SK-N-SH (cell line): Measurements from ENCODE around the gene TMX4. TPM values are rescaled to one million over a fixed set of nuclear protein-coding genes. Genes with fewer than 3 reads are reported as not detected.
"Not testable (repeated sequence)": the region's sequence is repeated elsewhere in the genome, so short reads cannot be mapped to it uniquely, and the experiment has no call there.

Experiments used
- CTCF ChIA-PET: fragments of 300-600, 350-600 bp; formaldehyde crosslinking; extraction: SDS; loops from one replicate; lab custom pipeline; 2021; lab: Yijun Ruan, JAX
- POLR2A ChIA-PET: fragments of 350-600 bp; sonication (Branson Sonifier 250); formaldehyde crosslinking; extraction: SDS; loops from one replicate; lab custom pipeline; 2020; ENCODE audit warnings: antibody characterized with exemption, inconsistent platforms; lab: Yijun Ruan, JAX
- DNase-seq: peaks from one replicate; pipeline ENCODE4 v3.0.0; 2012
- H2AFZ ChIP-seq: fragments of 200-600 bp; sonication (generic); 2 replicates; pipeline ENCODE4 v1.8.1; 2016; ENCODE audit warnings: antibody characterized with exemption, mild to moderate bottlenecking, low read depth
- H3F3A ChIP-seq: fragments of 200-600 bp; sonication (generic); replicated peaks from 2 replicates; pipeline ENCODE3; 2016; ENCODE audit warnings: antibody characterized with exemption, mild to moderate bottlenecking; ENCODE audit not compliant: insufficient read depth
- H3K27ac ChIP-seq, 2 experiments: fragments of 200-500 bp in 1 of 2; fragments of 200-600 bp in 1 of 2; sonication (Bioruptor generic) in 1 of 2; sonication (generic), shearing (Covaris generic) in 1 of 2; 2 replicates each; pipeline versions ENCODE4 v1.5.1 to v1.6.1; 2014 to 2016; ENCODE audit warnings: low read depth in 2 of 2, inconsistent platforms in 1 of 2, low read length in 1 of 2, mild to moderate bottlenecking in 1 of 2, mixed read lengths in 1 of 2
- H3K27me3 ChIP-seq: fragments of 200-600 bp; sonication (generic), shearing (Covaris generic); 2 replicates; pipeline ENCODE4 v1.6.1; 2016; ENCODE audit warnings: mixed run types; ENCODE audit not compliant: insufficient read depth
- H3K36me3 ChIP-seq, 2 experiments: fragments of 200-500 bp in 1 of 2; fragments of 200-600 bp in 1 of 2; sonication (Bioruptor generic) in 1 of 2; sonication (generic) in 1 of 2; replicated peaks in 1 of 2; 2 replicates each; pipeline versions ENCODE3 to v1.5.1; 2014 to 2016; ENCODE audit warnings: low read length in 1 of 2, mild to moderate bottlenecking in 1 of 2; ENCODE audit not compliant: insufficient read depth in 2 of 2, control insufficient read depth in 1 of 2
- H3K4me1 ChIP-seq, 2 experiments: fragments of 200-500 bp in 1 of 2; fragments of 200-600 bp in 1 of 2; sonication (Bioruptor generic) in 1 of 2; sonication (generic), shearing (Covaris generic) in 1 of 2; 2 replicates each; pipeline versions ENCODE4 v1.5.1 to v1.6.1; 2014 to 2016; ENCODE audit warnings: low read depth in 1 of 2, low read length in 1 of 2, mixed run types in 1 of 2; ENCODE audit not compliant: insufficient read depth in 2 of 2, control insufficient read depth in 1 of 2
- H3K4me2 ChIP-seq: fragments of 200-600 bp; sonication (generic), shearing (Covaris generic); 2 replicates; pipeline ENCODE4 v1.6.1; 2017; ENCODE audit warnings: mixed run types
- H3K4me3 ChIP-seq, 2 experiments: fragments of 200-500 bp in 1 of 2; fragments of 200-600 bp in 1 of 2; sonication (Bioruptor generic) in 1 of 2; sonication (generic), shearing (Covaris generic) in 1 of 2; 2 replicates each; pipeline versions ENCODE4 v1.5.1 to v1.8.1; 2014 to 2016; ENCODE audit warnings: low read depth in 2 of 2, inconsistent platforms in 1 of 2, low read length in 1 of 2, mild to moderate bottlenecking in 1 of 2, mixed read lengths in 1 of 2, moderate library complexity in 1 of 2
- H3K79me2 ChIP-seq: fragments of 200-600 bp; sonication (generic); 2 replicates; pipeline ENCODE4 v1.8.1; 2017; ENCODE audit warnings: mild to moderate bottlenecking; ENCODE audit not compliant: insufficient read depth
- H3K9ac ChIP-seq: fragments of 200-600 bp; sonication (generic); 2 replicates; pipeline ENCODE4 v1.6.1; 2017; ENCODE audit warnings: mixed run types
- H3K9me2 ChIP-seq: fragments of 200-600 bp; sonication (generic); 2 replicates; pipeline ENCODE4 v1.6.1; 2017; ENCODE audit warnings: mixed run types
- H3K9me3 ChIP-seq: fragments of 200-600 bp; sonication (generic); 2 replicates; pipeline ENCODE4 v1.6.1; 2017; ENCODE audit warnings: mixed run types, mild to moderate bottlenecking, moderate library complexity
- H4K20me1 ChIP-seq: fragments of 200-600 bp; sonication (generic); 2 replicates; pipeline ENCODE4 v1.6.1; 2017; ENCODE audit warnings: mild to moderate bottlenecking, mixed run types; ENCODE audit not compliant: insufficient read depth
- CHD2 ChIP-seq: fragments of 150-350 bp; IDR thresholded peaks from 2 replicates; pipeline ENCODE4 v1.6.1; 2018; ENCODE audit warnings: low read length; ENCODE audit not compliant: partially characterized antibody
- CTCF ChIP-seq: fragments of 200-600 bp; sonication (generic); IDR thresholded peaks from 2 replicates; pipeline ENCODE4 v1.6.1; 2017; ENCODE audit warnings: antibody characterized with exemption, mild to moderate bottlenecking, moderate library complexity
- ELF1 ChIP-seq: IDR thresholded peaks from 2 replicates; pipeline ENCODE4 v1.4.0; 2012
- FOSL2 ChIP-seq: IDR thresholded peaks from 2 replicates; pipeline ENCODE4 v1.4.0; 2012; ENCODE audit warnings: low read depth, mild to moderate bottlenecking, moderate library complexity, borderline replicate concordance
- GATA2 ChIP-seq: sonication (generic); formaldehyde crosslinking; IDR thresholded peaks from 2 replicates; pipeline ENCODE4 v1.5.0; 2020; ENCODE audit warnings: mild to moderate bottlenecking, missing genetic modification reagents
- NFIC ChIP-seq: IDR thresholded peaks from 2 replicates; pipeline ENCODE4 v1.4.0; 2012; ENCODE audit warnings: borderline replicate concordance
- NRF1 ChIP-seq: IDR thresholded peaks from 2 replicates; pipeline ENCODE4 v1.6.1; 2012; ENCODE audit warnings: low read depth, mild to moderate bottlenecking, low read length
- PBX3 ChIP-seq: IDR thresholded peaks from 2 replicates; pipeline ENCODE4; 2012
- RFX5 ChIP-seq: IDR thresholded peaks from 2 replicates; pipeline ENCODE4 v1.6.1; 2012; ENCODE audit warnings: mild to moderate bottlenecking, improper control_type of control experiment, low read length
- SIN3A ChIP-seq: IDR thresholded peaks from 2 replicates; pipeline ENCODE4 v1.6.1; 2012; ENCODE audit warnings: low read depth, mild to moderate bottlenecking, low read length, moderate library complexity, borderline replicate concordance
- USF1 ChIP-seq: IDR thresholded peaks from 2 replicates; pipeline ENCODE4 v1.4.0; 2012; ENCODE audit warnings: low read depth, borderline replicate concordance
- YY1 ChIP-seq: IDR thresholded peaks from 2 replicates; pipeline ENCODE4 v1.4.0; 2012; ENCODE audit warnings: low read depth, mild to moderate bottlenecking
- WGBS: methylation state at CpG from one replicate; pipeline ENCODE4 v1.1.6; 2017; ENCODE audit warnings: low lambda C conversion rate; 5-methylcytosine and 5-hydroxymethylcytosine counted together
- polyA plus RNA-seq, 3 experiments: library from polyadenylated mRNA; depleted of rRNA; stranded (reverse); fragments of >200 nt; gene quantifications; 2 replicates each; pipeline ENCODE4 v1.2.3, GENCODE V29; 2012

Gene TMX4
- polyA plus RNA-seq, 1 of the 3 experiments (the other 2 are of a cell fraction) = 10.9 TPM

GRCh38 chr20:8032499-8032898 lies 12.9 kb upstream of the TMX4 start:
- POLR2A ChIA-PET = no interaction called here
- H3K4me3 ChIP-seq = no peak overlapping the region
- WGBS = 28% methylated on average over 2 of the region's 2 CpGs
- H3K9me3 ChIP-seq = no peaks in the 10 kb centered on the region
- H4K20me1 ChIP-seq = no peaks in the 10 kb centered on the region
- H3K79me2 ChIP-seq = no peaks in the 10 kb centered on the region
- no peak overlapping the region for H3K27ac ChIP-seq
- CTCF ChIA-PET = interaction anchor here (0.8 to 4.6 kb wide), 3 partner anchors 12 to 690 kb away, joined by 3 to 35 read pairs (median 3); no protein-coding TSS in a partner anchor
- H3K27me3 ChIP-seq = no peaks in the 10 kb centered on the region
- no peak for DNase-seq
- no peaks in the 10 kb centered on the region for H3K4me1 ChIP-seq
- H3K9ac ChIP-seq = no peak overlapping the region
- no peaks in the 10 kb centered on the region for H3K9me2 ChIP-seq
- H3F3A ChIP-seq = peaks cover 11% of the 10 kb centered on the region
- no peak overlapping the region for H3K4me2 ChIP-seq
- H2AFZ ChIP-seq = no peak overlapping the region
- no peaks in the 10 kb centered on the region for H3K36me3 ChIP-seq
- TF ChIP-seq PBX3 = no peak
- TF ChIP-seq CTCF = no peak
- TF ChIP-seq SIN3A = no peak
- TF ChIP-seq FOSL2 = no peak
- no peak for TF ChIP-seq CHD2
- TF ChIP-seq RFX5 = no peak
- TF ChIP-seq GATA2 = no peak
- TF ChIP-seq YY1 = no peak
- TF ChIP-seq ELF1 = no peak
- TF ChIP-seq NRF1 = no peak
- TF ChIP-seq NFIC = no peak
- TF ChIP-seq USF1 = no peak

GRCh38 chr20:8031539-8031938 lies 12.0 kb upstream of the TMX4 start:
- H3K9ac ChIP-seq, H3K4me2 ChIP-seq, H4K20me1 ChIP-seq, H3K27me3 ChIP-seq, H3K4me1 ChIP-seq, H3K4me3 ChIP-seq, H2AFZ ChIP-seq, H3K27ac ChIP-seq, H3K9me3 ChIP-seq, H3K79me2 ChIP-seq, H3K36me3 ChIP-seq, POLR2A ChIA-PET, DNase-seq, H3K9me2 ChIP-seq: not testable (repeated sequence)
- peaks cover 11% of the 10 kb centered on the region for H3F3A ChIP-seq
- CTCF ChIA-PET = interaction anchor here (0.8 to 4.6 kb wide), 3 partner anchors 13 to 691 kb away, joined by 3 to 35 read pairs (median 22); no protein-coding TSS in a partner anchor
